Bronchial epithelial cell (primary cell): Measurements from ENCODE around the gene ZNF236. TPM values are rescaled to one million over a fixed set of nuclear protein-coding genes. Genes with fewer than 3 reads are reported as not detected.
A peak's percentile ranks its signal among the peaks of the same experiment; 100 is the strongest.

ENCODE experiments used
- DNase-seq: peaks from one replicate; pipeline ENCODE4 v3.0.0-alpha.2; 2010; ENCODE audit warnings: low read depth
- FAIRE-seq: peaks from 2 replicates; lab custom pipeline; 2011; peaks lifted over from hg19 to GRCh38; lab: Jason Lieb, UNC
- H3K27me3 ChIP-seq: 2 replicates; pipeline ENCODE4 v1.5.1; 2011; ENCODE audit warnings: low read length; ENCODE audit not compliant: control insufficient read depth, insufficient read depth
- H3K36me3 ChIP-seq: 2 replicates; pipeline ENCODE4 v1.5.1; 2011; ENCODE audit warnings: low read length; ENCODE audit not compliant: control insufficient read depth, insufficient read depth
- H3K4me3 ChIP-seq: 2 replicates; pipeline ENCODE4 v1.5.1; 2011; ENCODE audit warnings: mild to moderate bottlenecking, low read depth, low read length, control low read depth
- total RNA-seq: library from RNA; depleted of rRNA; stranded (reverse); fragments of >200 nt; gene quantifications from 2 replicates; pipeline ENCODE4 v1.2.1, GENCODE V29; 2014
- TF ChIP-seq, protein P1 (sequence below): IDR thresholded peaks from 2 replicates; pipeline ENCODE4 v1.5.1; 2011; ENCODE audit warnings: mild to moderate bottlenecking, moderate library complexity, low read length, control low read depth, inconsistent platforms; ENCODE audit not compliant: insufficient read depth, severe bottlenecking

Gene ZNF236
- total RNA-seq, 1 donor from 2014 or later, result 5.3 TPM

DNA sequence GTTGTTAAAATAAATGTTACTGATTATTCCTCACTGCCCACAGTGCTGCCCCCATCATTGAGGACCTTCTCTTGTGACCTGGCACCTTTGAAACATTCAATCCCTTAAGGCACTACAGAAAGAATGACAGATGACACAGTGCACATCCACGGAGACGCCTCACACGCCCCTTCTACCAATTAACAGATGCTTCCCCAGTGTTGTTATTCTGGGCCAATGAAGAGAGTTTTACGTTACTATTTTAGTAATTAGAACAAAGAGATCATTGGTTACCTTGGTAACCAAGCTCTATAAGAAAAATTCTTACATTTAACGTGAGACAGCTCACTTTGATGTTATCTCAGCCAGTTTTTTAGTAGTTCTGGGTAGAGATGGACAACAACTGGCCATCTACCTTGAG, 152.0 kb downstream of the ZNF236 start:
- Histone ChIP-seq H3K36me3 (no peaks in the 10 kb centered on the region), H3K4me3 (no peak overlapping the region), H3K27me3 (no peaks in the 10 kb centered on the region)
- DNase-seq (no peak), FAIRE-seq (no peak)
- TF ChIP-seq, protein P1, sequence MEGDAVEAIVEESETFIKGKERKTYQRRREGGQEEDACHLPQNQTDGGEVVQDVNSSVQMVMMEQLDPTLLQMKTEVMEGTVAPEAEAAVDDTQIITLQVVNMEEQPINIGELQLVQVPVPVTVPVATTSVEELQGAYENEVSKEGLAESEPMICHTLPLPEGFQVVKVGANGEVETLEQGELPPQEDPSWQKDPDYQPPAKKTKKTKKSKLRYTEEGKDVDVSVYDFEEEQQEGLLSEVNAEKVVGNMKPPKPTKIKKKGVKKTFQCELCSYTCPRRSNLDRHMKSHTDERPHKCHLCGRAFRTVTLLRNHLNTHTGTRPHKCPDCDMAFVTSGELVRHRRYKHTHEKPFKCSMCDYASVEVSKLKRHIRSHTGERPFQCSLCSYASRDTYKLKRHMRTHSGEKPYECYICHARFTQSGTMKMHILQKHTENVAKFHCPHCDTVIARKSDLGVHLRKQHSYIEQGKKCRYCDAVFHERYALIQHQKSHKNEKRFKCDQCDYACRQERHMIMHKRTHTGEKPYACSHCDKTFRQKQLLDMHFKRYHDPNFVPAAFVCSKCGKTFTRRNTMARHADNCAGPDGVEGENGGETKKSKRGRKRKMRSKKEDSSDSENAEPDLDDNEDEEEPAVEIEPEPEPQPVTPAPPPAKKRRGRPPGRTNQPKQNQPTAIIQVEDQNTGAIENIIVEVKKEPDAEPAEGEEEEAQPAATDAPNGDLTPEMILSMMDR, result no peak

DNA sequence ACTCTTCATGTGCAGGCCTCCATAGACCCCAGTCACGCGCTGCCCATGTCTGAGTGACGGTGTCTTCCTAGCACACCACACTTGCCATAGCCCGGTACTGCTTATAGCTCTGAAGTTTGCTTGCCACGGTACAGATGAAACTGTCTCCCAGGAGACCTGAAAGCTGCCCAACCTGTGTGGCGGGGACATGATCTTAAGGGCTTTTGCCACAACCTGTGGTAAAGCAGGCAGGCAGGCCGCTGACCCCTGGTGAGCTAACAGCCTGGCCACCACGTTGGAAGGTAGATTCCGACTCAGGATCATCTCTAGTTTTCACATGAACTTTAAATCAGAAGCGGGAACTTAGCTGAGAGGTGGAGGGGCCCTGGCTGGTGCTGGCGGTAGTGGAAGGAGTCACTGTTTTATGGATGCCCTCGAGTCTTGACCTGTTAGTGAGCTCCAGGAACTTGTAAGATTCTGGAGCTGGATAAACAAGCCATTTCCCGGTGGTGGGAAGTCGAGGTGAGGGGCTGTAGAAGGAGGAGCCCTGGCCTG, 153.3 kb downstream of the ZNF236 start:
- FAIRE-seq, result no peak
- no peak for DNase-seq

DNA sequence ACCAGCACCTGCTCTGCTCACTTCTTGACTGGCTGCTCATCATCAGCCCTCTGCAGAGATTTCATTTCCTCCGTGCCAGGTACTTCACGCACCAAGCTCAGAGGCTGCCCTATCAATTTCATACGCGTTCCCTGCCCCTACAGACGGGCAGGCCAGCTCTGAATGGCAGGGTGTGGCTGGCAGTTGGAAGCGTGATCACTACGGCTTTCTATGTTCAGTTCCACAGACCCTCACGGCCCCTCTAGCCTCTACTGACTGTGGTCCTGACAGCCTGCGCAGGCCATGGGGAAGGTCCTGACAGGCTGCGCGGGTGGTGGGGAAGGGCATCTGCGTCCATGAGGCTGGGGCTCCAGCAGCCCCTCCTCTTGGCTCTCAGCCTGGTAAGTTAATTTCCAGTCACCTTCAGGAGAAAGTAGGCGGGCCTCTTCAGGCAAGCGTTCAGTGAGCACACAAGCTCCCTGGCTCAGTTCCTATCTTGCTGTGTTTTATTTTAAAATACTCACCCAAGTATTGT, 154.8 kb downstream of the ZNF236 start:
- no peak for FAIRE-seq
- no peaks in the 10 kb centered on the region for H3K36me3 ChIP-seq
- TF ChIP-seq, protein P1, result no peak
- H3K27me3 ChIP-seq, result no peaks in the 10 kb centered on the region
- DNase-seq, result no peak
- peak overlapping the region; percentile 10 for H3K4me3 ChIP-seq

More for the DNA sequence above, 153.3 kb downstream of the ZNF236 start:
- no peaks in the 10 kb centered on the region for H3K36me3 ChIP-seq
- TF ChIP-seq, protein P1, result no peak
- no peak overlapping the region for H3K4me3 ChIP-seq
- no peaks in the 10 kb centered on the region for H3K27me3 ChIP-seq

DNA sequence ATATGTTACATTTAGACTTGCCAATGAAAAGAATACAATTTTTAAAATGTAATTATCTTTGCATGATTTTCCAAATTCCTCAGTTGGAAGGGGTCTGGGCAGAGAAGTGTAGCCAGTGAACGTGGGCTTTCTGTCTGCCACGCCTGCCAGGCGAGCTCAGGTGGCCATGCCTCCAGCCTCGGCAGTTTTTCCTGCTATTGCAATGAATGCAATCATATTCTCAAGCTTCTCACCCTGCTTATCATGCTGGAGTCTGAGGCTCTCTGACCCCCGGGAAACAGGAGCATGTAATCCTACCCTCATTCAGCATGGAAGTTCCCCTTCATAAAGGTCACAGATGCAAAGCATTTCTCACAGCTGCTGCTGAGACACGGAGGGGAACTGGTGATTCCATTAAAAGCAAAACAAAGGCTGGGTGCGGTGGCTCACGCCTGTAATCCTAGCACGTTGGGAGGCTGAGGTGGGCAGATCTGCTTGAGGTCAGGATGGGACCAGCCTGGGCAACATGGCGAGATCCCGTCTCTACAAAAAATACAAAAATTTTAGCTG, 155.4 kb downstream of the ZNF236 start:
- TF ChIP-seq, protein P1, result no peak
- FAIRE-seq (peak; percentile 32), DNase-seq (no peak)
- Histone ChIP-seq H3K36me3 (no peaks in the 10 kb centered on the region), H3K4me3 (no peak overlapping the region), H3K27me3 (no peaks in the 10 kb centered on the region)

DNA sequence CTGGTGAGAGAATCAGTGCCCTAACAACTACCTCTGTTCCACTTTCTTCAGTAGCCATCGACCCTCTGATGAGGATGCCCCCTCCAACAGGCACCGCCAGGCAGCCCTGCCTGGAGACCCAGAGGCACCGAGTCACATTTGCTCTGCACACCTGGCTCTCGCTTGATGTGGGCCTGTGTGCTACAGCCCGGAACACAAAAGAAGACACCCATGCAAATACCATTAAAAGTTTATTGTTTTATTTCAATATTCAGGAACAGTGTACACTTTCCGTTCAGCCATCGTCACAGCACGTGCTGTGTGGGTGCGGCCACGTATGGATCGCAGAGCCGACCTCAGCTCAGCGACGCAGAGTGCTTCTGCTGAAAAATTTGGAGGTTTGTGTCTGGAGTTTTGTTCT, 156.3 kb downstream of the ZNF236 start:
- TF ChIP-seq, protein P1, result no peak
- no peak overlapping the region for H3K4me3 ChIP-seq
- H3K36me3 ChIP-seq, result no peaks in the 10 kb centered on the region
- DNase-seq (no peak), FAIRE-seq (no peak)
- no peaks in the 10 kb centered on the region for H3K27me3 ChIP-seq
